ENCODE data around the gene TXNRD3. TPM values are rescaled to one million over a fixed set of nuclear protein-coding genes. Genes with fewer than 3 reads are reported as not detected.
A peak's percentile ranks its signal among the peaks of the same experiment; 100 is the strongest.

The TXNRD3 gene
- total RNA-seq, 1 experiment from 2014 or later, result 11.6 TPM

GRCh38 chr3:126672340-126672739 lies 17.4 kb upstream of the TXNRD3 start:
- peak; percentile 1 for DNase-seq (ENCODE audit: low spot score)

- no peak for DNase-seq (ENCODE audit: low spot score)
Measured at GRCh38 chr3:126671521-126671920, 16.6 kb upstream of the TXNRD3 start.

GRCh38 chr3:126668450-126669401 lies 13.8 kb upstream of the TXNRD3 start:
- DNase-seq (ENCODE audit: low spot score), result peak; percentile 3

GRCh38 chr3:126667631-126668449 lies 12.9 kb upstream of the TXNRD3 start:
- DNase-seq (ENCODE audit: low spot score), result no peak

GRCh38 chr3:126666658-126667528 lies 12.0 kb upstream of the TXNRD3 start:
- no peak for DNase-seq (ENCODE audit: low spot score)

GRCh38 chr3:126665959-126666657 lies 11.2 kb upstream of the TXNRD3 start:
- no peak for DNase-seq (ENCODE audit: low spot score)

GRCh38 chr3:126665221-126665936 lies 10.5 kb upstream of the TXNRD3 start:
- DNase-seq (ENCODE audit: low spot score), result no peak

- peak; percentile 61 for DNase-seq (ENCODE audit: low spot score)
Measured at GRCh38 chr3:126664591-126665214, 9.8 kb upstream of the TXNRD3 start.

GRCh38 chr3:126663750-126664149 lies 8.8 kb upstream of the TXNRD3 start:
- DNase-seq (ENCODE audit: low spot score), result no peak

GRCh38 chr3:126663257-126663656 lies 8.3 kb upstream of the TXNRD3 start:
- no peak for DNase-seq (ENCODE audit: low spot score)

GRCh38 chr3:126661532-126662364 lies 6.8 kb upstream of the TXNRD3 start:
- no peak for DNase-seq (ENCODE audit: low spot score)

GRCh38 chr3:126659915-126660886 lies 5.3 kb upstream of the TXNRD3 start:
- no peak for DNase-seq (ENCODE audit: low spot score)

GRCh38 chr3:126658584-126658983 lies 3.7 kb upstream of the TXNRD3 start:
- no peak for DNase-seq (ENCODE audit: low spot score)

GRCh38 chr3:126657901-126658300 lies 3.0 kb upstream of the TXNRD3 start:
- no peak for DNase-seq (ENCODE audit: low spot score)

GRCh38 chr3:126656371-126657134 lies 1.6 kb upstream of the TXNRD3 start:
- no peak for DNase-seq (ENCODE audit: low spot score)

- DNase-seq (ENCODE audit: low spot score), result no peak
Measured at GRCh38 chr3:126655887-126656286, 963 bp upstream of the TXNRD3 start.

- DNase-seq (ENCODE audit: low spot score), result no peak
Measured at GRCh38 chr3:126649556-126650092, 5.3 kb downstream of the TXNRD3 start.
